RWPE2 (cell line): ENCODE results near the gene PBX3.

Experiments used
- ATAC-seq: fragments of 200-7000 bp; cut with Tn5 transposase; 3 replicates; pipeline ENCODE4 v1.9.1; 2021; ENCODE audit warnings: low read depth
- DNase-seq: peaks from one replicate; pipeline ENCODE4 v3.0.0-alpha.2; 2020; ENCODE audit warnings: low spot score
- H3K27ac ChIP-seq: fragments of 450-650 bp; 2 replicates; pipeline ENCODE4 v1.5.1; 2017; ENCODE audit warnings: mild to moderate bottlenecking; ENCODE audit not compliant: poor library complexity, severe bottlenecking
- H3K27me3 ChIP-seq: fragments of 250-450 bp; sonication (Bioruptor Pico); 2 replicates; pipeline ENCODE4 v1.5.1; 2021; ENCODE audit warnings: mild to moderate bottlenecking, moderate library complexity; ENCODE audit not compliant: insufficient read depth, poor library complexity, severe bottlenecking
- H3K36me3 ChIP-seq: fragments of 250-450 bp; sonication (Bioruptor Pico); 2 replicates; pipeline ENCODE4 v1.5.1; 2020; ENCODE audit warnings: low read depth, mild to moderate bottlenecking, moderate library complexity
- H3K4me1 ChIP-seq: fragments of 250-450 bp; sonication (Bioruptor Pico); 2 replicates; pipeline ENCODE4 v1.5.1; 2021; ENCODE audit warnings: mild to moderate bottlenecking, moderate library complexity; ENCODE audit not compliant: insufficient read depth, poor library complexity, severe bottlenecking
- H3K4me3 ChIP-seq: fragments of 250-450 bp; sonication (Bioruptor Pico); 2 replicates; pipeline ENCODE4 v1.5.1; 2021; ENCODE audit warnings: mild to moderate bottlenecking, moderate library complexity; ENCODE audit not compliant: severe bottlenecking
- H3K9me3 ChIP-seq: fragments of 250-450 bp; sonication (Bioruptor Pico); 2 replicates; pipeline ENCODE4 v1.5.1; 2021; ENCODE audit warnings: mild to moderate bottlenecking, moderate library complexity; ENCODE audit not compliant: severe bottlenecking
- CTCF ChIP-seq: fragments of 450-650 bp; IDR thresholded peaks from one replicate; pipeline ENCODE4 v1.5.1; 2017; ENCODE audit warnings: mild to moderate bottlenecking, moderate library complexity; ENCODE audit not compliant: poor library complexity, severe bottlenecking

PBX3 gene

GRCh38 chr9:125703662-125704061, 43.5 kb upstream of the PBX3 start:
- H3K27me3 ChIP-seq = no peaks in the 10 kb centered on the region
- H3K4me3 ChIP-seq = no peak overlapping the region
- H3K27ac ChIP-seq = no peak overlapping the region
- DNase-seq (no peak), ATAC-seq (no peak)
- no peaks in the 10 kb centered on the region for H3K9me3 ChIP-seq
- TF ChIP-seq CTCF = no peak
- peaks cover 23% of the 10 kb centered on the region for H3K4me1 ChIP-seq
- peaks cover 9% of the 10 kb centered on the region for H3K36me3 ChIP-seq

GRCh38 chr9:125705893-125706292, 41.3 kb upstream of the PBX3 start:
- DNase-seq (no peak), ATAC-seq (no peak)
- no peak for TF ChIP-seq CTCF
- peak overlapping the region; percentile 94 for H3K4me3 ChIP-seq
- H3K9me3 ChIP-seq = no peaks in the 10 kb centered on the region
- peaks cover 5% of the 10 kb centered on the region for H3K36me3 ChIP-seq
- H3K4me1 ChIP-seq = peaks cover 18% of the 10 kb centered on the region
- no peak overlapping the region for H3K27ac ChIP-seq
- no peaks in the 10 kb centered on the region for H3K27me3 ChIP-seq

DNA sequence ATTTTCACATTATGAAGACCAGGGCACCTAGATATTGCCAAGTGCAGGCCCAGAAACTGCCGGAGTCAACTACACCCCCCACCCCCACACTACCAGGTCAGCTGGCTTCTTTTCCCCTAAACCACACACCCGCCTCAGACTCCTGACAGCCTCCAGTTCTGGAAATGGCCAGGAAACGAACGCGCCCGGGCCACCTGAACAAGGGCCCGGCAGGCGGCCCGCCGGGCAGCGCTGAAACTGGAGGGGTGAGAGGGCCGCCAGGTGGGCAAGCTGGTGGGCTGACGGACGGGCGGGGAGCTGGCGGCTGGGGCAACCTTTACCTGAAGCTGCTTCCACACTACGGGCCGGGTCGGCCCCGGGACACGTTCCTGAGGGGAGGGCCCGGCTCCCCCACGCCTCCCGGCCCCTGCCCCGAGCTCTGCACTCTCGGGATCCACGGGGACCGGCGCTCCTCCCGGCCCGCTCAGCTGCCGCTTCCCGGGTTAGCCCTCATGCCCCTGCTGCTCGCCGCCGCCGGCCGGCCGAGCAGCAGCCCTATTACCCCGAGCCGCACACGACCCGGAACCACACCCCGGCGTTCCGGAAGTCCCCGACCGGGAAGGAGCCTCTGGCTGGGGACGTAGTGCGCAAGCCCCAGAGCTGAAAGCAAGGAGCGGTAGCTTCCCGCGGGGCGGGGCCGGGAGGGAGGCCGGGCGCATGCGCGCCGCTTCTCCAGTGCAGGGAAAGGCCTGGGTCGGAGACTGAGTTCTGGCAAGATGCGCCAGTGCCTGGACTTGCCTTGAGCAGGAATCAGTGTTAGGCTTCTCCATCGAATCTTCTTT, 40.3 kb upstream of the PBX3 start, which contains the start of gene MAPKAP1:
TSS of gene MAPKAP1 (minus strand) at position 558 of the 821 bp plus-strand sequence. CDS start 34,634 bp downstream, outside the sequence.
- DNase-seq (peak; percentile 96), ATAC-seq (peak; percentile 99)
- no peaks in the 10 kb centered on the region for H3K9me3 ChIP-seq
- peaks cover 5% of the 10 kb centered on the region for H3K36me3 ChIP-seq
- no peak for TF ChIP-seq CTCF
- peak within 1 kb of the TSS; percentile 94 for H3K4me3 ChIP-seq
- no peaks in the 10 kb centered on the region for H3K27me3 ChIP-seq
- H3K4me1 ChIP-seq = peaks cover 8% of the 10 kb centered on the region
- H3K27ac ChIP-seq = peak within 1 kb of the TSS; percentile 48

DNA sequence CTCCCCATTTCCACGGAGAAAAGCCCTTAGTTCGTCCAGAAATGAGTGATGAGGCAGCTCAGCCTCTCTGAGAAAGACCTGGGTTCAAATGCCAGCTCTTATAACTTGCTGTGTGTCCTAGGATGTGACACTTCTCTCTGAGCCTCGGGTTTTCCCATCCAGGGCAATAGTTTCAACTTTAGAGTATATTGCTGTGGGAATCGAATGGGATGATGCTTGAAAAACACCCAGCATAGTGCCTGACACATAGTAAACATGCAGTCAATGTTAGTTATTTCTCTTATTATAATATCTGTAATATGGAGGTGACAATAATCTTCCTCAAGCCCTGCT, 39.7 kb upstream of the PBX3 start:
- Histone ChIP-seq H3K4me3 (peak overlapping the region; percentile 94), H3K9me3 (no peaks in the 10 kb centered on the region), H3K27ac (peak overlapping the region; percentile 48), H3K36me3 (peaks cover 5% of the 10 kb centered on the region), H3K27me3 (no peaks in the 10 kb centered on the region), H3K4me1 (peaks cover 7% of the 10 kb centered on the region)
- ATAC-seq (no peak; the same call in 2 of the 3 replicates), DNase-seq (no peak)
- no peak for TF ChIP-seq CTCF
